Measurements from ENCODE around the gene R3HDML. TPM values are rescaled to one million over a fixed set of nuclear protein-coding genes. Genes with fewer than 3 reads are reported as not detected.

The R3HDML gene
- total and polyA plus RNA-seq, 10 of the 15 experiments (the other 5 are each of a cell fraction or from before 2014, with no cell fraction given) = not detected

GRCh38 chr20:44310664-44311639 is 25.9 kb upstream of the R3HDML start, which contains the start of gene FITM2 (continued):
- TF ChIP-seq RELB (IDR thresholded peaks at IDR 0.05; ENCODE audit: low read depth) (peak; percentile 37; the same call in 1 of the 2 replicates), CBX5 (IDR thresholded peaks at IDR 0.05; ENCODE audit: low read depth) (no peak), ZNF207 (IDR thresholded peaks at IDR 0.05; ENCODE audit: borderline replicate concordance) (peak; percentile 56; the same call in 1 of the 2 replicates), TCF12 (IDR thresholded peaks at IDR 0.05; ENCODE audit: low read depth, low read length) (peak; percentile 36; the same call in 1 of the 2 replicates), PAX5 (IDR thresholded peaks at IDR 0.05; ENCODE audit: borderline replicate concordance, low read depth, low read length) (peak; percentile 81), SMAD1 (IDR thresholded peaks at IDR 0.05; ENCODE audit: low read depth, partially characterized antibody) (no peak), MAX (IDR thresholded peaks at IDR 0.05; ENCODE audit: low read depth, low read length) (peak; percentile 86), TARDBP (IDR thresholded peaks at IDR 0.05; ENCODE audit: borderline replicate concordance) (no peak), FOXM1 (IDR thresholded peaks at IDR 0.05; ENCODE audit: low read depth, low read length) (no peak), PRDM15 (CRISPR knock-in tag; IDR thresholded peaks at IDR 0.05) (no peak), MYC (IDR thresholded peaks at IDR 0.05; ENCODE audit: insufficient read depth, insufficient read length, insufficient replicate concordance, low read length, severe bottlenecking) (peak; percentile 79), BMI1 (IDR thresholded peaks at IDR 0.05; ENCODE audit: borderline replicate concordance) (no peak), USF2 (IDR thresholded peaks at IDR 0.05; ENCODE audit: borderline replicate concordance, low read depth, low read length) (0 out of 2 replicates have a peak, but pooled peaks have one; percentile 5), SMARCA5 (IDR thresholded peaks at IDR 0.05) (peak; percentile 82; the same call in 1 of the 2 replicates), NKRF (conservative IDR thresholded peaks at IDR 0.05) (peak; percentile 64; the same call in 1 of the 2 replicates), PAX8 (IDR thresholded peaks at IDR 0.05) (no peak), YY1 (IDR thresholded peaks at IDR 0.05; ENCODE audit: low read depth, low read length) (peak; percentile 69), BACH1 (IDR thresholded peaks at IDR 0.05; ENCODE audit: borderline replicate concordance) (0 out of 2 replicates have a peak, but pooled peaks have one; percentile 17), NRF1 (conservative IDR thresholded peaks at IDR 0.05; ENCODE audit: low read depth, low read length) (peak; percentile 94)
